ENCODE measurements around the gene MAP6D1. TPM values are rescaled to one million over a fixed set of nuclear protein-coding genes. Genes with fewer than 3 reads are reported as not detected.

Gene MAP6D1
- 2.0 and 2.7 TPM in 2 replicates for total RNA-seq

DNA sequence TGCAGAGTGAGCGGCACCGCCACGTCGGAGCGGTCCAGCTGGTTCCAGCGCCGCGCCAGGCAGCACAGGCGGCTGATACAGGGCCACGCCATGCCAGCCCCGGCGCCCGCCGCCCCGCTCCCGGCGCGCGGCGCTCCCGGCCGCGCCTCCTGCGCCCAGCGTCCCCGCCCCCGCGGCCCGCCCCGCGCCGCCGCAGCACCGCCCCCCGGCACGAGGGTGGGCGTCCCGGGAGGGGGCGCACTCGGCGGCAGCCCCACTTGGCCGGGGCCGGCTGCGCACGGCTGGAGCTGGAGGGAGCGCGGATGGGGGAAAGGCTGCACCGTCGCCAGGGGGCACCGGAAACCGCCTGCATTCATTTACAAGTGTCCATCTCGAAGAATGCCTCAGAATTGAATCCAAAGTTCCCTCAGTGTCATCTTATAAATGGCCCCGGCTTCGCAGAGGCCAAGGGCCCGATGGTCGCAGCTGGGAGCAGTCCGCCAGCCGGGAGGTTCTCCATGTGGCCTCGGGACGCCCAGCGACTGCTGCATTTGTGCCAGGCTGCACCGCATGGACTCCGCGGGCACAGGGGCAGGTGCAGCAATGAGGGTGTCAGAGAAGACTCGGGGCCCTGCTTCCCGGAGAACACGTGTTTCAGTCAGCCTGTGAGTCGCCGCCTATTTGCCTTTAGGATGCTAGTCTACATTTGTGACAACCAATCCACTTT, at the start of gene MAP6D1:
Gene MAP6D1 (minus strand): TSS at position 122 of the 706 bp plus-strand sequence. CDS start 30 bp downstream, at position 92.

Other genes with a start within 250 kb of the MAP6D1 start
- 11.9 and 102 TPM in 2 replicates for gene KLHL24, start 190.0 kb downstream of the MAP6D1 start, total RNA-seq
- gene YEATS2, start 127.8 kb downstream of the MAP6D1 start, total RNA-seq: 21.3 and 25.7 TPM in 2 replicates
- 26.4 and 29.5 TPM in 2 replicates for gene PARL, start 59.3 kb upstream of the MAP6D1 start, total RNA-seq
- gene ABCC5, start 192.3 kb upstream of the MAP6D1 start, total RNA-seq: 7.0 and 12.7 TPM in 2 replicates
- not detected in 2 replicates for gene HTR3D, start 206.2 kb upstream of the MAP6D1 start, total RNA-seq
- not detected in 2 replicates for gene HTR3C, start 227.5 kb upstream of the MAP6D1 start, total RNA-seq

Data from mesangial cell (primary cell).